Astrocyte (in vitro differentiated cells and primary cell): Measurements from ENCODE around the gene NEMP2.

Experiments
- EZH2 ChIP-seq: IDR thresholded peaks from 2 replicates; pipeline ENCODE4 v1.6.1; 2012; ENCODE audit warnings: mild to moderate bottlenecking, low read length, inconsistent platforms; ENCODE audit not compliant: insufficient read depth
- TF ChIP-seq, protein P1 (sequence below): IDR thresholded peaks from 2 replicates; pipeline ENCODE4 v1.5.1; 2011; ENCODE audit warnings: low read depth, mild to moderate bottlenecking, inconsistent platforms, low read length, moderate library complexity; ENCODE audit not compliant: insufficient read depth

DNA sequence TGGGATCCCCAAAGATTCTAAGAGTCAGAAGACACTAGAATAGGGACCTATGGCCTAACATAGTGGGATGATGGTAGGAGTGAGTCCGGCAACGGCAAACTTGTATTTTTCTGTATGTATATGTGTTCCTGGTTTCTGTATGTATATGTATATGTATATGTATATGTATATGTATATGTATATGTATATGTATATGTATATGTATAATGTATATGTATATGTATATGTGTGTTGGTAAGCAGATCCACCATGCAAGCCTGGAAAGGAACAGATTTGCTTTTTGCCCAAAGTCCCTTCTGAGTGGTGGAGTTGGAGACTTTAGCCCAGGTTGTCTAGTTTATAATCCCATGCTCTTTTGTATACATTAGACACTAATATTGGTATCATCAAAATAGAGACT lies 79.7 kb downstream of the NEMP2 start:
- TF ChIP-seq, protein P1, sequence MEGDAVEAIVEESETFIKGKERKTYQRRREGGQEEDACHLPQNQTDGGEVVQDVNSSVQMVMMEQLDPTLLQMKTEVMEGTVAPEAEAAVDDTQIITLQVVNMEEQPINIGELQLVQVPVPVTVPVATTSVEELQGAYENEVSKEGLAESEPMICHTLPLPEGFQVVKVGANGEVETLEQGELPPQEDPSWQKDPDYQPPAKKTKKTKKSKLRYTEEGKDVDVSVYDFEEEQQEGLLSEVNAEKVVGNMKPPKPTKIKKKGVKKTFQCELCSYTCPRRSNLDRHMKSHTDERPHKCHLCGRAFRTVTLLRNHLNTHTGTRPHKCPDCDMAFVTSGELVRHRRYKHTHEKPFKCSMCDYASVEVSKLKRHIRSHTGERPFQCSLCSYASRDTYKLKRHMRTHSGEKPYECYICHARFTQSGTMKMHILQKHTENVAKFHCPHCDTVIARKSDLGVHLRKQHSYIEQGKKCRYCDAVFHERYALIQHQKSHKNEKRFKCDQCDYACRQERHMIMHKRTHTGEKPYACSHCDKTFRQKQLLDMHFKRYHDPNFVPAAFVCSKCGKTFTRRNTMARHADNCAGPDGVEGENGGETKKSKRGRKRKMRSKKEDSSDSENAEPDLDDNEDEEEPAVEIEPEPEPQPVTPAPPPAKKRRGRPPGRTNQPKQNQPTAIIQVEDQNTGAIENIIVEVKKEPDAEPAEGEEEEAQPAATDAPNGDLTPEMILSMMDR, result no peak
- TF ChIP-seq EZH2, result no peak
